NCI-H2227 (cell line): Measurements from ENCODE around the gene DCHS1.

Source experiments
- DNase-seq: peaks from one replicate; lab custom pipeline; 2025; ENCODE audit not compliant: unreplicated experiment; lab: John Stamatoyannopoulos, UW

Gene DCHS1

GRCh38 chr11:6674219-6674597 is 18.6 kb upstream of the DCHS1 start:
- no peak for DNase-seq

DNA sequence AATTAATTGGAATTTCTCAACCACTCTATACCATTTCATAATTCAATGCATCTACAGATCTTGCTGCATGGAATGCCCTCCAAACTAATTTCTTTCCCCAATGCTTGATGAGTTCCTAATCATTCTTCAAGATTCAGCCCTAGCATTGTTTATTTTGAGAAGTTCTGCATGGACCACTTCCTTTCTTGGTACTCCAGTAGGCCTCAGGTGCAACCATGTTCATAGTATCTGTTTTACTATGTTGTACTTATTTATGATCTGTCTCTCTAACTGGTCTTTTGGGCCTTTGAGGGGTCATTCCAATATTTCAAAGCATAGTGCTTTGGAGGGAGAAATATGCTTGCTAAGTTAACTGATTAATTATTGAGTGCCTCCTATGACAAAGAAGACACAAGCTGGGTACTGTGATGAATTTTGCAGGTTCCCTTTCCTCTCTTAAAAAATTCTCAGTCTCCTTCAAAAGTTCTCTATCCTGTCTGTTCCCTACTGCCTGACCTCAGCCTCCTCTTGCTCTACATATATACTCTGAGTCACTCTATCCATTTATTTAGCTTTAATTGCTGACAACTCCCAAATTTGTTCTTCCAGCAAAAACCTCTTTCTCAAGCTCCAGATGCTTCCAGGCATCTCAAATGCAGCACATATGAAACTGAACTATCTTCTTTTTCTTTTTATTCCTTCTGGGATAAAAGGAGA is 18.1 kb upstream of the DCHS1 start:
- no peak for DNase-seq

- DNase-seq: no peak
Measured at GRCh38 chr11:6671991-6672390, 16.4 kb upstream of the DCHS1 start.

DNA sequence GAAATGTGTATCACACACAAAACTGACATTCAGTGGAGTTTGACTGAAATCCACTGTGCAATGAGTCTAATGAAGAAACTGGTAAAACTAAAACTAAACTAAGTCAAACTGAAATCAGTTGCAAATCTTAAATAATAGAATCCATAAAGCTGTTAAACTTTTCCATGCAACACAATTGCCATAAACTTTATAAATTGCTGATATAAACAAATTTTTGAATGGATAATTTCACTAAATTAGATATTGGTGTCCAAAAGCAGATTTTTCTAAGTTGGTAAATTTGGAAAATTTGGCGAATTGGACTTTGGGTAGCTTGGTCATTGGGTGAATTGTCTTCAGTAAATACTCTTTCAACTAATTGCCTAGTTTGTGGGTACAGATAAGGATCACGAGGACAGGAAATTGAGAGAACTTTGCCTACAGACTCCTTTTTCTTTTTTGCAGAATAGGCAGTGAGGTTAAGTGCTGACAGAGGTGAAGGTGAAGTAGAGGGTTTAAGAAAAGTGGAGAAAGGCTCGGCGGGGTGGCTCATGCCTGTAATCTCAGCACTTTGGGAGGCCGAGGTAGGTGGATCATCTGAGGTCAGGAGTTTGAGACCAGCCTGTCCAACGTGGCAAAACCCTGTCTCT is 14.7 kb upstream of the DCHS1 start:
- DNase-seq: no peak

- peak; percentile 17 for DNase-seq
Measured at GRCh38 chr11:6667733-6668374, 12.2 kb upstream of the DCHS1 start.

- no peak for DNase-seq
Measured at GRCh38 chr11:6666302-6667183, 10.9 kb upstream of the DCHS1 start.

GRCh38 chr11:6664551-6664950 is 8.9 kb upstream of the DCHS1 start:
- no peak for DNase-seq

DNA sequence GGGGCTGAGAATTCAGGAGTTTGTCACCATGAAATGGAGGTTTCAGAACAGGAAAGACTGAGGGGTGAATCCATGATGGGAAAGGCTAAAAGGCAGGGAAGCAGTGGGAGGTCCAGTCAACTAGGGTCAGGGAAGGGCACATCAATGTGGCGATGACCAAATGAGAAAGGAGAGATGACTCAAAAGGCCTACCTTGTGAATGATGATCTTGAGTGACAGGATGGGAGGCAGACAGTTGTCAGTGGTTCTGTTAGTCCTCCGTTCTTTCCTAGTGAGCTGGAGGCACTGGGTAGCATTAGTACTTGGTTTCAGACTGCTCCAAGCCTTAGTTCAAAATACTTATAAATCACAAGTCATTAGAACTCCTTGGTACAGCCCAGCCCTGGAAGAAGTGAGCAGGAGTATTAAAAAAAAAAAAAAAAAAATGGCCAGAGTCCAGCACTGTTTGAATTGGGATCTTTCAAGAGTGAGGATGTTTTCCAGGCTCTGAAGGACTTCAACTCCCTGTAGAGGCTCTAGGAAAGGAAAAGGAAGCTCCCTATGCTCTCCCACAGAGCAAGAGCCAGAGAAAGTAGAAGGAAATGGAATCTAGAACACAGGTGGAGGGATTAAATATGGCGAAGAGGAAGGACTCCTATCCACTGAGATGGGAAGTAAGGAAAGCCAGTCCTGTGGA is 8.3 kb upstream of the DCHS1 start:
- DNase-seq: no peak

DNA sequence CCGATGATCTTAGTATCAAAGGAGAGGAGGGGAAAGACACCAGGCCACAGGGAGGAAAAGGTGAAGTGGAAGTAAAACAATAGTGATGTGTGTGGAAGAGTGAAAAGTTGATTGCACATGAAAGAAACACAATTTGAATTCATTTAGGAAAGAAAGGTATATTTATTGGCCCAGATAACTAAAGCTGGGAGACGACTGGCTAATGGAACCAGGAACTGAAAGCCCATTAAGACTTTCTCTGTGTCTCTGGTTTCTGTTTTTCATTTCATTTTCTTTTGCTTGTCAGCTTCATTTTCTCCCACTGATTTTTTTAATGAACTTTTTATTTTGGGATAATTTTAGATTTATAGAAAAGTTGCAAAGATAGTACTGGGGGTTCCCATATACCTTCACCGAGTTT is 5.1 kb upstream of the DCHS1 start:
- no peak for DNase-seq

DNA sequence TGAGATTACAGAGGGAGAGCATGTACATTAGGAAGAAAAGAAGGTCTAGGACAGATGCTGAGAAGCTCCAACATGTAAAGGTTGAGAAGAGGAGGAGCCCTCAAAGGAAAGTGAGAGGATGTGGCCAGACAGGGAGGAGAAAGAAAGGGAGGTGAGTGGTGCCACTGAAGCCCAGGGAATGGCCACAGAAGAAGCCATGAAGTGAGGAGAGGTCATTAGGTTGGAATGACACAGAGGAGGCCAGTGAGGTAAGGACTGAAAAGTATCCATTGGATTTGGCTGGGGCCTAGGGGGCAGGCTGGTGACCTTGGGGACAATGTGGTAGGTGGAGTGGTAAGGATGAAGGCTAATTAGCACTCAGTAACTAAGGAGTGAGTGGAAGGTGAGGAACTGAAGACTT is 3.0 kb upstream of the DCHS1 start:
- DNase-seq: no peak

- no peak for DNase-seq
Measured at GRCh38 chr11:6657346-6657745, 1.7 kb upstream of the DCHS1 start.

- DNase-seq: peak; percentile 18
Measured at GRCh38 chr11:6656936-6657335, 1.3 kb upstream of the DCHS1 start.

DNA sequence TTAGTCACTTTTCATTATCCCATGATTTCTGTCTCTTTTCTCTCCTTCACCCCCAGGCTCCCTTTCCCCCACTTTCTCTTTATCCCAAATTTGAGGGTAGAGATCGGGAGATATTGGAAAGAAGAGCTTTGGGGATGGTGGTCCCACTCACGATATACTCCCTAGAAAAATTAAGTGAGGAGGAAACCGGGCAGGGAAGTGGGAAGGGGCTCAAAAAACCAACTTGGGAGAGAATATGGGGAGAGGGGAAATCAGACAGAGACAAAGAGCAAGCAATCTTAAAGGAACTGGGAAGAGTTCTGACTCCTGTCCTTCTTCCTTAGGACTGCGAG is 941 bp upstream of the DCHS1 start:
- no peak for DNase-seq

- peak; percentile 60 for DNase-seq
Measured at GRCh38 chr11:6655020-6655789, 404 bp downstream of the DCHS1 start.

- DNase-seq: peak; percentile 52
Measured at GRCh38 chr11:6654281-6655019, 1.2 kb downstream of the DCHS1 start.

GRCh38 chr11:6653656-6654055 is 2.0 kb downstream of the DCHS1 start:
- DNase-seq: no peak

GRCh38 chr11:6653097-6653496 is 2.5 kb downstream of the DCHS1 start:
- DNase-seq: no peak

- DNase-seq: no peak
Measured at GRCh38 chr11:6652182-6652581, 3.4 kb downstream of the DCHS1 start.

GRCh38 chr11:6650980-6651379 is 4.6 kb downstream of the DCHS1 start:
- no peak for DNase-seq

DNA sequence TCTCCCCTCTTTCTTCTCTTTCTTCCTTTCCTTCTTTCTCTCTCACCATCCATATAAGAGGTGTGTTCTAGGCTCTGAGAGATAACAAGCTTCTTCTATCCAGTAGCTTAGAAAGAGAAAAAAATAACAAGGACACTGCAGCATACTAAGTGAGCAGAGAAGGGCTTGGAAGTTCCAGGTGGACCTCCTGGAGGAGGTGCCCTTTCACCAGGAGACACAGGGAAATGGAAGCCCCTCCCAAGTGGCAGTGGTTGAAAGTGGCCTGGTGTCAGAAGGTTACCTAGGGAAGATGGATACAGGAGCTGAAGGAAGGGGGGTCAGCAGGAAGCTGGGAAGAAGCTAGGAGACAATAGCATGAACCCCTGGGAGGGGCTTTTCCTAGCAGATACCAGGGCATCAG is 5.5 kb downstream of the DCHS1 start:
- DNase-seq: no peak
